Measurements from ENCODE around the gene TAS1R3. TPM values are rescaled to one million over a fixed set of nuclear protein-coding genes. Genes with fewer than 3 reads are reported as not detected.

Gene TAS1R3
- polyA plus RNA-seq, 1 donor from 2014 or later, result 1.0 TPM

DNA sequence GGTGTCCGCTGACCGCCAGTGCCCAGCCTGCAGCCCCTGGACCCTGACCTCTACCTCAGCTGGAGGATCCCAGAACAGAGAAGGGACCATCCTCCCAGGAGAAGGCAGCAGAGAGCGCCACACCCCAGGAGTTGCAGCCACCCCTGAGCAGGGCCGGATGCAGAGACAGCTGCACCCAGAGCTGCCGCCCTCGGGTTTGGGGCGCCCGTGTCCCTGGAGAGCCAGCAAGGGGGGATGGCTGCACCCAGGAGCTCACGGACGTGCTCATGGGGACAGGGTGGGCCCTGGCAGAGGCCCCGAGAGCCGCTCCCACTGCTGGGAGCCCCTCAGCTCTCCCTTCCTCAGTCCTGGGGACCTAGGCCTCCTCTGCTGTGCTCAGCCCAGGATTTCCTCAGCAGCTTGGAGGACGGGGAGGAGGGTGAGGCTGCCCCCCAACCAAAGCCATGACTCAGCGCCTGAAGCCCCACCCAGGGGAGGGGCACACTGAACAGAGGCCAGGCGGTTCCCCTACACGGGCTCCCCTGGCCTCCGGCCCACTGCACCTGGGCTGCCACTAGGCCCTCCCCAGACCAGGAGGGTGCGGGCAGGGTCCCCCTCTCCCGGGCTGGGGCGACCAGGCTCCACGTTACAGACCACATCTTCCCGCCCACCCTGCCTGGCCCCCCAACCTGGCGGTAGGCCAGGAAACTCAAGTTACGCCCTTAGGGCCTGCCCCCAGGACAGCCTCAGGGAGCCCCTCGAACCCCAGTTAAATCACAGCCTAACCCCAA, 25.6 kb upstream of the TAS1R3 start:
- Histone ChIP-seq H3K4me3 (ENCODE audit: low read length) (peak overlapping the region; percentile 99), H3K9me3 (ENCODE audit: low read length) (no peaks in the 10 kb centered on the region), H3K79me2 (replicated peaks; ENCODE audit: insufficient read depth, low read length) (peaks cover 36% of the 10 kb centered on the region), H2AFZ (ENCODE audit: low read depth, low read length) (no peak overlapping the region), H3K9ac (ENCODE audit: low read length) (peak overlapping the region; percentile 95), H3K36me3 (ENCODE audit: insufficient read depth, low read length) (no peaks in the 10 kb centered on the region), H3F3A (ENCODE audit: insufficient read depth, low read length, poor library complexity, severe bottlenecking) (no peaks in the 10 kb centered on the region), H3K27ac (ENCODE audit: low read length) (peak overlapping the region; percentile 85), H4K20me1 (ENCODE audit: insufficient read depth) (peaks cover 2% of the 10 kb centered on the region), H3K27me3 (ENCODE audit: insufficient read depth, low read depth, low read length) (no peaks in the 10 kb centered on the region), H3K4me2 (ENCODE audit: low read length) (peak overlapping the region; percentile 86), H3K9me2 (ENCODE audit: insufficient read depth, low read length) (no peaks in the 10 kb centered on the region)
- TF ChIP-seq MXI1 (conservative IDR thresholded peaks at IDR 0.05; ENCODE audit: poor library complexity, severe bottlenecking) (no peak), REST (IDR thresholded peaks at IDR 0.05; ENCODE audit: borderline replicate concordance) (no peak), EP300 (conservative IDR thresholded peaks at IDR 0.05; ENCODE audit: poor library complexity, severe bottlenecking) (no peak), POLR2AphosphoS5 (IDR thresholded peaks at IDR 0.05) (no peak), TAF1 (IDR thresholded peaks at IDR 0.05; ENCODE audit: low read depth) (no peak), EZH2 (IDR thresholded peaks at IDR 0.05; ENCODE audit: borderline replicate concordance, insufficient read depth, low read length, poor library complexity, severe bottlenecking) (no peak)

DNA sequence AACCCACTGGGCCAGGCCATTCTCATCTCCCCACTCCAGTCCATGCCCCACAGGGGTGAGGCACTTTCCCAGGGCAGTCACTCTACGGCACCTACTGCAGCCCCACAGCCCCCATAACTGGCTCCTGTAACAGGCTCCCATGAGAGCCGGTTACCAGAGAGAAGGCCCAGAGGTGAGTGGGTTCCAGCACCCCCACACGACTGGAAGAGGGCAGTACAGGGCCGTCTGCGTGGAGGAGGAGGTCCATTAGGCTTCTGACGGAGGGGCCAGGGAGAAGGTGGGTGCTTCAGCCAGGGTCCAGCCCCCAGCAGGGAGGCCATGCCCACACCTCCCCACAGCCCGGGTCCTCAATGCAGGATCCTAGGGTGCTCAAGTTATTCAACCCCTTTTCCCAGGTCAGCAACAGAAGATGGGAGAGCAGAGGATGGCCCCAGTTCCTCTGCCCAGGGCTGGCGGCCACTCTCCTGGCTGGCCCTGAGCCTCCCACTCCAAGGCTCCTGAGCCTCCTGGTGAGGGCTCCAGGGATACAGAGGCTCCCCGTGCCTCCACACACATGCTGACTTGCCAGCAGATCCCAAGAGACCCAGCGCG, 24.9 kb upstream of the TAS1R3 start:
- H3K36me3 ChIP-seq (ENCODE audit: insufficient read depth, low read length), result no peaks in the 10 kb centered on the region
- H3K4me3 ChIP-seq (ENCODE audit: low read length), result peak overlapping the region; percentile 99
- H3K4me2 ChIP-seq (ENCODE audit: low read length), result peak overlapping the region; percentile 80
- H4K20me1 ChIP-seq (ENCODE audit: insufficient read depth), result peaks cover 2% of the 10 kb centered on the region
- peak overlapping the region; percentile 85 for H3K27ac ChIP-seq (ENCODE audit: low read length)
- peak overlapping the region; percentile 95 for H3K9ac ChIP-seq (ENCODE audit: low read length)
- H3K9me2 ChIP-seq (ENCODE audit: insufficient read depth, low read length), result no peaks in the 10 kb centered on the region
- H3F3A ChIP-seq (ENCODE audit: insufficient read depth, low read length, poor library complexity, severe bottlenecking), result no peaks in the 10 kb centered on the region
- TF ChIP-seq CTCF (IDR thresholded peaks at IDR 0.05; ENCODE audit: poor library complexity, severe bottlenecking), result no peak
- TF ChIP-seq REST (IDR thresholded peaks at IDR 0.05; ENCODE audit: borderline replicate concordance), result no peak
- TF ChIP-seq TAF1 (IDR thresholded peaks at IDR 0.05; ENCODE audit: low read depth), result no peak
- no peak for TF ChIP-seq RAD21 (conservative IDR thresholded peaks at IDR 0.05)
- no peak for TF ChIP-seq POLR2AphosphoS5 (IDR thresholded peaks at IDR 0.05)
- no peaks in the 10 kb centered on the region for H3K9me3 ChIP-seq (ENCODE audit: low read length)
- no peak overlapping the region for H2AFZ ChIP-seq (ENCODE audit: low read depth, low read length)
- peaks cover 36% of the 10 kb centered on the region for H3K79me2 ChIP-seq (replicated peaks; ENCODE audit: insufficient read depth, low read length)
- no peaks in the 10 kb centered on the region for H3K27me3 ChIP-seq (ENCODE audit: insufficient read depth, low read depth, low read length)

All from neural cell (in vitro differentiated cells).